Panc1 (cell line): ENCODE data around the gene TGM3. TPM values are rescaled to one million over a fixed set of nuclear protein-coding genes. Genes with fewer than 3 reads are reported as not detected.

ENCODE experiments used
- ATAC-seq: fragments of 200-7000 bp; cut with Tn5 transposase; 2 replicates; pipeline ENCODE4 v1.9.1; 2020; ENCODE audit warnings: mild to moderate bottlenecking, moderate library complexity
- BruUV-seq: library from RNA; stranded (reverse); fragments of 400-500 nt; replicated peaks from 2 replicates; lab custom pipeline; 2021; lab: Mats Ljungman, UMichigan
- CTCF ChIA-PET: fragments of 300-600 bp; sonication (Branson Sonifier 250); formaldehyde crosslinking; loops from one replicate; lab custom pipeline; 2022; ENCODE audit warnings: antibody characterized with exemption; lab: Charles Lee
- POLR2A ChIA-PET: fragments of 300-600 bp; sonication (Branson Sonifier 250); formaldehyde crosslinking; loops from one replicate; lab custom pipeline; 2022; ENCODE audit warnings: antibody characterized with exemption; lab: Charles Lee
- DNase-seq: peaks from one replicate; pipeline ENCODE4 v3.0.0-alpha.2; 2010; ENCODE audit warnings: low read depth, low spot score
- H3K27ac ChIP-seq: 2 replicates; pipeline ENCODE4 v1.5.1; 2011; ENCODE audit warnings: mild to moderate bottlenecking, low read length, inconsistent platforms
- H3K27me3 ChIP-seq: fragments of 200-500 bp; sonication (Bioruptor generic); 2 replicates; pipeline ENCODE4 v1.6.0; 2014; ENCODE audit warnings: low read length, inconsistent platforms; ENCODE audit not compliant: control insufficient read depth, insufficient read depth
- H3K36me3 ChIP-seq: fragments of 200-500 bp; sonication (Bioruptor generic); 2 replicates; pipeline ENCODE4 v1.5.1; 2014; ENCODE audit warnings: inconsistent platforms, mild to moderate bottlenecking, low read length, moderate library complexity; ENCODE audit not compliant: control insufficient read depth, insufficient read depth
- H3K4me1 ChIP-seq: 2 replicates; pipeline ENCODE4 v1.5.1; 2011; ENCODE audit warnings: inconsistent platforms, mild to moderate bottlenecking, low read length, moderate library complexity; ENCODE audit not compliant: control insufficient read depth, insufficient read depth
- H3K4me3 ChIP-seq, 2 experiments: 2 replicates each; pipeline ENCODE4 v1.5.1; 2011 to 2012; ENCODE audit warnings: low read depth in 2 of 2, low read length in 2 of 2, mild to moderate bottlenecking in 2 of 2, inconsistent platforms in 1 of 2, moderate library complexity in 1 of 2
- H3K9me3 ChIP-seq: fragments of 200-500 bp; sonication (Bioruptor generic); 2 replicates; pipeline ENCODE4 v1.5.1; 2014; ENCODE audit warnings: low read depth, mild to moderate bottlenecking, inconsistent platforms, low read length, moderate library complexity; ENCODE audit not compliant: control insufficient read depth, insufficient read depth
- CTCF ChIP-seq: fragments of 450-650 bp; IDR thresholded peaks from 2 replicates; pipeline ENCODE4 v1.5.1; 2017; ENCODE audit warnings: mild to moderate bottlenecking
- POLR2AphosphoS5 ChIP-seq: IDR thresholded peaks from 2 replicates; pipeline ENCODE4 v1.6.1; 2012; ENCODE audit warnings: mild to moderate bottlenecking, low read depth, low read length, moderate library complexity
- SIN3A ChIP-seq: IDR thresholded peaks from 2 replicates; pipeline ENCODE4 v1.6.1; 2012; ENCODE audit warnings: low read depth, mild to moderate bottlenecking, low read length, moderate library complexity, borderline replicate concordance; ENCODE audit not compliant: insufficient read depth
- TCF7L2 ChIP-seq: IDR thresholded peaks from 2 replicates; pipeline ENCODE4 v1.6.1; 2011; ENCODE audit warnings: mild to moderate bottlenecking, low read depth, low read length, inconsistent platforms
- in situ Hi-C: cut with HindIII; loops from 2 replicates; pipeline ENCODE4 v1.10.0; 2016; ENCODE audit warnings: low sequenced_read_pairs, low pct_unique_long_range_greater_than_20kb
- intact Hi-C: fragments of 100-400 bp; cut with micrococcal nuclease; formaldehyde crosslinking; loops from one replicate; pipeline ENCODE4 v1.10.0; 2022; ENCODE audit not compliant: unreplicated experiment
- total RNA-seq: library from RNA; stranded (reverse); gene quantifications from one replicate; pipeline ENCODE4 v1.2.1, GENCODE V29; 2021; ENCODE audit not compliant: unreplicated experiment
- TF ChIP-seq, protein P1 (sequence below), 2 experiments: IDR thresholded peaks; 2 replicates each; pipeline ENCODE4 v1.6.1; 2011 to 2012; ENCODE audit warnings: low read depth in 2 of 2, control low read depth in 1 of 2, low read length in 1 of 2, mild to moderate bottlenecking in 1 of 2, moderate library complexity in 1 of 2; ENCODE audit not compliant: insufficient read depth in 1 of 2

The TGM3 gene
- total RNA-seq, 1 experiment from 2014 or later: not detected

- no peak overlapping the region for H3K27ac ChIP-seq
- ATAC-seq: no peak
- H3K4me3 ChIP-seq: no peak overlapping the region
- H3K4me1 ChIP-seq: no peaks in the 10 kb centered on the region
- TF ChIP-seq SIN3A (no peak), POLR2AphosphoS5 (no peak), TCF7L2 (no peak), CTCF (no peak)
- TF ChIP-seq, protein P1, sequence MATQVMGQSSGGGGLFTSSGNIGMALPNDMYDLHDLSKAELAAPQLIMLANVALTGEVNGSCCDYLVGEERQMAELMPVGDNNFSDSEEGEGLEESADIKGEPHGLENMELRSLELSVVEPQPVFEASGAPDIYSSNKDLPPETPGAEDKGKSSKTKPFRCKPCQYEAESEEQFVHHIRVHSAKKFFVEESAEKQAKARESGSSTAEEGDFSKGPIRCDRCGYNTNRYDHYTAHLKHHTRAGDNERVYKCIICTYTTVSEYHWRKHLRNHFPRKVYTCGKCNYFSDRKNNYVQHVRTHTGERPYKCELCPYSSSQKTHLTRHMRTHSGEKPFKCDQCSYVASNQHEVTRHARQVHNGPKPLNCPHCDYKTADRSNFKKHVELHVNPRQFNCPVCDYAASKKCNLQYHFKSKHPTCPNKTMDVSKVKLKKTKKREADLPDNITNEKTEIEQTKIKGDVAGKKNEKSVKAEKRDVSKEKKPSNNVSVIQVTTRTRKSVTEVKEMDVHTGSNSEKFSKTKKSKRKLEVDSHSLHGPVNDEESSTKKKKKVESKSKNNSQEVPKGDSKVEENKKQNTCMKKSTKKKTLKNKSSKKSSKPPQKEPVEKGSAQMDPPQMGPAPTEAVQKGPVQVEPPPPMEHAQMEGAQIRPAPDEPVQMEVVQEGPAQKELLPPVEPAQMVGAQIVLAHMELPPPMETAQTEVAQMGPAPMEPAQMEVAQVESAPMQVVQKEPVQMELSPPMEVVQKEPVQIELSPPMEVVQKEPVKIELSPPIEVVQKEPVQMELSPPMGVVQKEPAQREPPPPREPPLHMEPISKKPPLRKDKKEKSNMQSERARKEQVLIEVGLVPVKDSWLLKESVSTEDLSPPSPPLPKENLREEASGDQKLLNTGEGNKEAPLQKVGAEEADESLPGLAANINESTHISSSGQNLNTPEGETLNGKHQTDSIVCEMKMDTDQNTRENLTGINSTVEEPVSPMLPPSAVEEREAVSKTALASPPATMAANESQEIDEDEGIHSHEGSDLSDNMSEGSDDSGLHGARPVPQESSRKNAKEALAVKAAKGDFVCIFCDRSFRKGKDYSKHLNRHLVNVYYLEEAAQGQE (IDR thresholded peaks at IDR 0.05; ENCODE audit: insufficient read depth in 1 of 2, low read depth in 2 of 2, low read length in 1 of 2): no peak
- H3K36me3 ChIP-seq: no peaks in the 10 kb centered on the region
- no TSS peak for BruUV-seq
- in situ Hi-C loops: no loop called here
- H3K9me3 ChIP-seq: peaks cover 1% of the 10 kb centered on the region; the same call in 1 of the 2 replicates
- intact Hi-C loops: no loop called here
- POLR2A ChIA-PET: no interaction called here
- no peak for DNase-seq
- CTCF ChIA-PET: no interaction called here
- H3K27me3 ChIP-seq: no peaks in the 10 kb centered on the region
Measured at GRCh38 chr20:2285613-2286012, 10.2 kb upstream of the TGM3 start.

GRCh38 chr20:2287504-2287903 lies 8.3 kb upstream of the TGM3 start:
- intact Hi-C loops: no loop called here
- no peaks in the 10 kb centered on the region for H3K9me3 ChIP-seq
- H3K4me3 ChIP-seq: no peak overlapping the region
- ChIA-PET CTCF (no interaction called here), POLR2A (interaction anchor here (0.6 kb wide), 1 partner anchor 80 kb away, joined by 3 read pairs; no protein-coding TSS in a partner anchor)
- TF ChIP-seq TCF7L2 (no peak), SIN3A (no peak), CTCF (no peak), POLR2AphosphoS5 (no peak)
- TF ChIP-seq, protein P1 (IDR thresholded peaks at IDR 0.05; ENCODE audit: insufficient read depth in 1 of 2, low read depth in 2 of 2, low read length in 1 of 2): no peak
- no peaks in the 10 kb centered on the region for H3K36me3 ChIP-seq
- no peaks in the 10 kb centered on the region for H3K27me3 ChIP-seq
- DNase-seq: no peak
- BruUV-seq: no TSS peak
- ATAC-seq: no peak
- in situ Hi-C loops: no loop called here
- H3K4me1 ChIP-seq: no peaks in the 10 kb centered on the region
- no peak overlapping the region for H3K27ac ChIP-seq
